HEK293 (cell line): ENCODE data around the gene KDM3B.

ENCODE experiments used
- BCL11B ChIP-seq: fragments of 450-650 bp; formaldehyde crosslinking; IDR thresholded peaks from 2 replicates; pipeline ENCODE4 v1.5.1; 2016; ENCODE audit warnings: low read depth, missing biosample characterization, missing genetic modification characterization
- ELK4 ChIP-seq: IDR thresholded peaks from 2 replicates; pipeline ENCODE4 v1.6.1; 2011; ENCODE audit warnings: mild to moderate bottlenecking, low read depth, low read length, borderline replicate concordance
- GFI1B ChIP-seq: fragments of 450-650 bp; formaldehyde crosslinking; IDR thresholded peaks from 2 replicates; pipeline ENCODE4 v1.5.1; 2016; ENCODE audit warnings: missing biosample characterization, missing genetic modification characterization
- HOXC10 ChIP-seq: sonication (generic); formaldehyde crosslinking; IDR thresholded peaks from 2 replicates; pipeline ENCODE4 v1.8.1; 2023; ENCODE audit warnings: mild to moderate bottlenecking, missing genetic modification reagents
- SCRT2 ChIP-seq: fragments of 450-650 bp; formaldehyde crosslinking; IDR thresholded peaks from 2 replicates; pipeline ENCODE4 v1.5.1; 2016; ENCODE audit warnings: missing biosample characterization, missing genetic modification characterization
- ZBTB10 ChIP-seq: fragments of 450-650 bp; formaldehyde crosslinking; IDR thresholded peaks from 2 replicates; pipeline ENCODE4 v1.5.1; 2016; ENCODE audit warnings: missing biosample characterization, missing genetic modification characterization
- ZBTB20 ChIP-seq: fragments of 450-650 bp; formaldehyde crosslinking; IDR thresholded peaks from 2 replicates; pipeline ENCODE4 v1.5.1; 2016; ENCODE audit warnings: missing biosample characterization, missing genetic modification characterization
- ZBTB7A ChIP-seq: fragments of 450-650 bp; formaldehyde crosslinking; IDR thresholded peaks from 2 replicates; pipeline ENCODE4 v1.5.1; 2016; ENCODE audit warnings: low read depth, missing biosample characterization, missing genetic modification characterization
- ZBTB8A ChIP-seq: fragments of 450-650 bp; formaldehyde crosslinking; IDR thresholded peaks from 2 replicates; pipeline ENCODE4 v1.5.1; 2016; ENCODE audit warnings: missing biosample characterization, missing genetic modification characterization
- ZFP41 ChIP-seq: fragments of 450-650 bp; formaldehyde crosslinking; IDR thresholded peaks from 2 replicates; pipeline ENCODE4 v1.5.1; 2016; ENCODE audit warnings: missing biosample characterization, missing genetic modification characterization, borderline replicate concordance
- ZNF133 ChIP-seq: fragments of 450-650 bp; formaldehyde crosslinking; IDR thresholded peaks from 2 replicates; pipeline ENCODE4 v1.5.1; 2016; ENCODE audit warnings: missing biosample characterization, missing genetic modification characterization
- ZNF19 ChIP-seq: fragments of 450-650 bp; formaldehyde crosslinking; IDR thresholded peaks from 2 replicates; pipeline ENCODE4; 2016; ENCODE audit warnings: missing biosample characterization, missing genetic modification characterization, low read depth
- ZNF223 ChIP-seq: fragments of 450-650 bp; formaldehyde crosslinking; IDR thresholded peaks from 2 replicates; pipeline ENCODE4 v1.5.1; 2016; ENCODE audit warnings: missing biosample characterization, missing genetic modification characterization
- ZNF239 ChIP-seq: fragments of 450-650 bp; formaldehyde crosslinking; IDR thresholded peaks from 2 replicates; pipeline ENCODE4 v1.5.1; 2016; ENCODE audit warnings: missing biosample characterization, missing genetic modification characterization
- ZNF26 ChIP-seq: fragments of 450-650 bp; formaldehyde crosslinking; IDR thresholded peaks from 2 replicates; pipeline ENCODE4 v1.5.1; 2016; ENCODE audit warnings: missing biosample characterization, missing genetic modification characterization
- ZNF292 ChIP-seq: fragments of 450-650 bp; formaldehyde crosslinking; IDR thresholded peaks from 2 replicates; pipeline ENCODE4 v1.5.1; 2016; ENCODE audit warnings: low read depth, missing biosample characterization, missing genetic modification characterization, borderline replicate concordance
- ZNF350 ChIP-seq: fragments of 450-650 bp; formaldehyde crosslinking; IDR thresholded peaks from 2 replicates; pipeline ENCODE4 v1.5.0; 2017; ENCODE audit warnings: missing biosample characterization, mild to moderate bottlenecking, missing genetic modification characterization
- ZNF354C ChIP-seq: fragments of 450-650 bp; formaldehyde crosslinking; IDR thresholded peaks from 2 replicates; pipeline ENCODE4 v1.5.1; 2016; ENCODE audit warnings: missing biosample characterization, missing genetic modification characterization, low read depth, borderline replicate concordance
- ZNF394 ChIP-seq: fragments of 450-650 bp; formaldehyde crosslinking; IDR thresholded peaks from 2 replicates; pipeline ENCODE4 v1.5.1; 2016; ENCODE audit warnings: missing biosample characterization, missing genetic modification characterization, mild to moderate bottlenecking, moderate library complexity, borderline replicate concordance
- ZNF501 ChIP-seq: fragments of 450-650 bp; formaldehyde crosslinking; IDR thresholded peaks from 2 replicates; pipeline ENCODE4 v1.5.1; 2016; ENCODE audit warnings: missing biosample characterization, missing genetic modification characterization
- ZNF558 ChIP-seq: fragments of 450-650 bp; formaldehyde crosslinking; IDR thresholded peaks from 2 replicates; pipeline ENCODE4 v1.5.1; 2016; ENCODE audit warnings: missing biosample characterization, missing genetic modification characterization
- ZNF600 ChIP-seq: fragments of 450-650 bp; formaldehyde crosslinking; IDR thresholded peaks from 2 replicates; pipeline ENCODE4 v1.5.1; 2016; ENCODE audit warnings: missing biosample characterization, missing genetic modification characterization
- ZNF629 ChIP-seq: fragments of 450-650 bp; formaldehyde crosslinking; IDR thresholded peaks from 2 replicates; pipeline ENCODE4 v1.5.1; 2017; ENCODE audit warnings: missing biosample characterization, missing genetic modification characterization
- ZNF704 ChIP-seq: fragments of 450-650 bp; formaldehyde crosslinking; IDR thresholded peaks from 2 replicates; pipeline ENCODE4 v1.5.1; 2016; ENCODE audit warnings: missing biosample characterization, missing genetic modification characterization
- ZSCAN4 ChIP-seq: fragments of 450-650 bp; formaldehyde crosslinking; IDR thresholded peaks from 2 replicates; pipeline ENCODE4 v1.5.1; 2017; ENCODE audit warnings: missing biosample characterization, missing genetic modification characterization
- TF ChIP-seq, protein P1 (sequence below): fragments of 450-650 bp; formaldehyde crosslinking; IDR thresholded peaks from 2 replicates; pipeline ENCODE4 v1.5.1; 2016; ENCODE audit warnings: missing biosample characterization, missing genetic modification characterization
- TF ChIP-seq, protein P2 (sequence below): fragments of 450-650 bp; formaldehyde crosslinking; optimal IDR thresholded peaks from 2 replicates; pipeline ENCODE3; 2016; ENCODE audit warnings: missing biosample characterization, mild to moderate bottlenecking, missing genetic modification characterization
- TF ChIP-seq, protein P3 (sequence below): fragments of 450-650 bp; formaldehyde crosslinking; IDR thresholded peaks from 2 replicates; pipeline ENCODE4 v1.5.1; 2016; ENCODE audit warnings: missing biosample characterization, missing genetic modification characterization

Gene KDM3B

DNA sequence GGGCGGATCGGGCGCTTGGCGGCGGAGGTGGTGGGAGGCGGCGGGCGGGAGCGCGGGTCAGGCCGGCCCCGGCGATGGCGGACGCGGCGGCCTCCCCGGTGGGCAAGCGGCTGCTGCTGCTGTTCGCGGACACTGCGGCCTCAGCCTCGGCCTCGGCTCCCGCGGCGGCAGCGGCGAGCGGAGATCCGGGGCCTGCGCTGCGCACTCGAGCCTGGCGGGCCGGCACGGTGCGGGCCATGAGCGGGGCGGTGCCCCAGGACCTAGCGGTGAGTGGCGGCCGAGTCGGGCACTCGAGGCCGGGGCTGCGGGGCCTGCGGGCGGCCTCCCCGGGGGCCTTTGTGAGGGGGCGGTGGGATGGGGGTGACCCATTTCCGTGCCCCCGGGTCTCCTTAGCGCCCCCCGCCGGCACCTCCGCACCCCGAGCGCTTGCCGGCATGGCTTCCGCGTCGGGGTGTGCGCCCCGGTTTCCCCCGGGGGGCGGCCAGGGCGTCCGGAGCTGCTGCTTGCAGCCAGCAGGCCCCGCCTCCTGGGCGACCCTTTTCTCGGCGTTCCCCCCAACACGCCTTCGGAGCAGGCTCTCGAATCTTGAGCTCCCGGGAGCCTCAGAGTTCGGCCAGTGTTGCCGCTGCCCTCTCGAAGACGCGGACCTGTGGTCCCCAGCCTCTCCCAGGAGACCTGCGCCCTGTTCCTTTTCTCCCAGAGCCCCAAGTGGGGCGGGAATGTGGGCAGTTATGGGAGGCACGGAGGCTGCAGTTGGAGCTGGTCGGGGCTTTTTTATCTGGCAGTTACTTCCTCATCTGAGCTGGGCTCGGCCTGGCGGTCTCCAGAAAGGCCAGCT lies 456 bp downstream of the KDM3B start (continued):
- TF ChIP-seq ZNF26 (tag by site-specific recombination) (no peak), ZNF629 (0 out of 2 replicates have a peak, but pooled peaks have one; percentile 13), ZBTB20 (tag by site-specific recombination) (peak; percentile 67; the same call in 1 of the 2 replicates), ZNF19 (no peak), ZNF558 (no peak), GFI1B (no peak), ZNF133 (no peak), ZBTB10 (peak; percentile 94), HOXC10 (CRISPR knock-in tag) (no peak), ELK4 (no peak), ZNF394 (tag by site-specific recombination) (no peak), ZNF704 (tag by site-specific recombination) (no peak), ZSCAN4 (no peak), SCRT2 (tag by site-specific recombination) (0 out of 2 replicates have a peak, but pooled peaks have one; percentile 13), ZBTB8A (tag by site-specific recombination) (peak; percentile 97), ZNF350 (tag by site-specific recombination) (no peak), ZFP41 (tag by site-specific recombination) (no peak), ZNF223 (no peak), ZNF354C (tag by site-specific recombination) (no peak), BCL11B (no peak), ZNF600 (no peak), ZNF292 (no peak), ZNF501 (tag by site-specific recombination) (no peak), ZBTB7A (tag by site-specific recombination) (0 out of 2 replicates have a peak, but pooled peaks have one; percentile 45), ZNF239 (tag by site-specific recombination) (no peak)
- TF ChIP-seq, protein P1, sequence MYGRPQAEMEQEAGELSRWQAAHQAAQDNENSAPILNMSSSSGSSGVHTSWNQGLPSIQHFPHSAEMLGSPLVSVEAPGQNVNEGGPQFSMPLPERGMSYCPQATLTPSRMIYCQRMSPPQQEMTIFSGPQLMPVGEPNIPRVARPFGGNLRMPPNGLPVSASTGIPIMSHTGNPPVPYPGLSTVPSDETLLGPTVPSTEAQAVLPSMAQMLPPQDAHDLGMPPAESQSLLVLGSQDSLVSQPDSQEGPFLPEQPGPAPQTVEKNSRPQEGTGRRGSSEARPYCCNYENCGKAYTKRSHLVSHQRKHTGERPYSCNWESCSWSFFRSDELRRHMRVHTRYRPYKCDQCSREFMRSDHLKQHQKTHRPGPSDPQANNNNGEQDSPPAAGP (tag by site-specific recombination): peak; percentile 26; the same call in 1 of the 2 replicates
- TF ChIP-seq, protein P2, sequence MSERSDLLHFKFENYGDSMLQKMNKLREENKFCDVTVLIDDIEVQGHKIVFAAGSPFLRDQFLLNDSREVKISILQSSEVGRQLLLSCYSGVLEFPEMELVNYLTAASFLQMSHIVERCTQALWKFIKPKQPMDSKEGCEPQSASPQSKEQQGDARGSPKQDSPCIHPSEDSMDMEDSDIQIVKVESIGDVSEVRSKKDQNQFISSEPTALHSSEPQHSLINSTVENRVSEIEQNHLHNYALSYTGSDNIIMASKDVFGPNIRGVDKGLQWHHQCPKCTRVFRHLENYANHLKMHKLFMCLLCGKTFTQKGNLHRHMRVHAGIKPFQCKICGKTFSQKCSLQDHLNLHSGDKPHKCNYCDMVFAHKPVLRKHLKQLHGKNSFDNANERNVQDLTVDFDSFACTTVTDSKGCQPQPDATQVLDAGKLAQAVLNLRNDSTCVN (tag by site-specific recombination): peak; percentile 49
- TF ChIP-seq, protein P3, sequence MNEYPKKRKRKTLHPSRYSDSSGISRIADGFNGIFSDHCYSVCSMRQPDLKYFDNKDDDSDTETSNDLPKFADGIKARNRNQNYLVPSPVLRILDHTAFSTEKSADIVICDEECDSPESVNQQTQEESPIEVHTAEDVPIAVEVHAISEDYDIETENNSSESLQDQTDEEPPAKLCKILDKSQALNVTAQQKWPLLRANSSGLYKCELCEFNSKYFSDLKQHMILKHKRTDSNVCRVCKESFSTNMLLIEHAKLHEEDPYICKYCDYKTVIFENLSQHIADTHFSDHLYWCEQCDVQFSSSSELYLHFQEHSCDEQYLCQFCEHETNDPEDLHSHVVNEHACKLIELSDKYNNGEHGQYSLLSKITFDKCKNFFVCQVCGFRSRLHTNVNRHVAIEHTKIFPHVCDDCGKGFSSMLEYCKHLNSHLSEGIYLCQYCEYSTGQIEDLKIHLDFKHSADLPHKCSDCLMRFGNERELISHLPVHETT (tag by site-specific recombination): no peak
